Stomach (tissue), 4 donors: ENCODE results near the gene MESP2.

Source experiments
- POLR2AphosphoS5 ChIP-seq, 3 donors: sonication (generic); formaldehyde crosslinking; IDR thresholded peaks; one replicate each; pipeline ENCODE4 v1.6.1; 2016; ENCODE audit warnings: antibody characterized with exemption in 3 of 3
- TF ChIP-seq, protein P1 (sequence below), 7 experiments: fragments of 450-650 bp in 4 of 7; fragments of 200-600 bp in 3 of 7; sonication (generic) in 3 of 7; IDR thresholded peaks; one replicate each; pipeline ENCODE4 v1.5.1; 2016 to 2019; ENCODE audit warnings: antibody characterized with exemption in 7 of 7, control low read depth in 2 of 7, mild to moderate bottlenecking in 1 of 7

DNA sequence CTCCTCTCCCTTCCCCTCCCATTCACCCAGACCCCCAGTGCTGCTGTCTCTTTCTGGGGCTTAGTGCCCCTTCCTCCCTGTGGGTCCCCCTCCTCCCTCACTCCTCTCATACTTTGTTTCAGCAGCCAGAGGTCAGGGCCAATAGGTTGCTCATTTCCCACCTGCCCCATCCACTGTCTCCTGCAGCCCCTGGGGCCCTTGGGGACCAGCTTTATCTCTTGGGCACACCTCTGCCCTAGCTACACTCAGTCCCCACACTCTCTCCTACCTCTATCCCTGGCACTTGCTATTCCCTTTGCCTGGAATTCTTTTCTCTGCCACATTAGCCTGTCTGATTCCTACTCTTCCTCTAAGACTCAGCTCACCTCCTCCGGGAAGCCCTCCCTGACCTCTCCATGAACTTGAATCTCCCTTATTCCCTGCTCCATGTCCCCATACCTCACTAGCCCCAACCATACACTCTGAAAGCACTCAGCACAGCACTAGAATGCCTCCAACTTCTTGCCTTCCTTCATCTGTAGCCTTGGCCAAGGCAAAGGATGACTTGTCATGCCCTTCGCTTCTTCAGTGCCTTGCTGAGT, 23.9 kb downstream of the MESP2 start:
- TF ChIP-seq, protein P1, sequence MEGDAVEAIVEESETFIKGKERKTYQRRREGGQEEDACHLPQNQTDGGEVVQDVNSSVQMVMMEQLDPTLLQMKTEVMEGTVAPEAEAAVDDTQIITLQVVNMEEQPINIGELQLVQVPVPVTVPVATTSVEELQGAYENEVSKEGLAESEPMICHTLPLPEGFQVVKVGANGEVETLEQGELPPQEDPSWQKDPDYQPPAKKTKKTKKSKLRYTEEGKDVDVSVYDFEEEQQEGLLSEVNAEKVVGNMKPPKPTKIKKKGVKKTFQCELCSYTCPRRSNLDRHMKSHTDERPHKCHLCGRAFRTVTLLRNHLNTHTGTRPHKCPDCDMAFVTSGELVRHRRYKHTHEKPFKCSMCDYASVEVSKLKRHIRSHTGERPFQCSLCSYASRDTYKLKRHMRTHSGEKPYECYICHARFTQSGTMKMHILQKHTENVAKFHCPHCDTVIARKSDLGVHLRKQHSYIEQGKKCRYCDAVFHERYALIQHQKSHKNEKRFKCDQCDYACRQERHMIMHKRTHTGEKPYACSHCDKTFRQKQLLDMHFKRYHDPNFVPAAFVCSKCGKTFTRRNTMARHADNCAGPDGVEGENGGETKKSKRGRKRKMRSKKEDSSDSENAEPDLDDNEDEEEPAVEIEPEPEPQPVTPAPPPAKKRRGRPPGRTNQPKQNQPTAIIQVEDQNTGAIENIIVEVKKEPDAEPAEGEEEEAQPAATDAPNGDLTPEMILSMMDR (IDR thresholded peaks at IDR 0.05) = no peak
- no peak for TF ChIP-seq POLR2AphosphoS5 (IDR thresholded peaks at IDR 0.05)
